GM13977 (cell line): ENCODE measurements around the gene HDGFL2.

ENCODE experiments used
- DNase-seq: peaks from one replicate; pipeline ENCODE4 v3.0.0; 2012; ENCODE audit warnings: low spot score
- in situ Hi-C: fragments of 300-500 bp; cut with MboI; formaldehyde crosslinking; loops from one replicate; pipeline ENCODE4 v1.12.0; 2022; ENCODE audit warnings: low sequenced_read_pairs, low pct_unique_long_range_greater_than_20kb, mixed read lengths, inconsistent platforms; ENCODE audit not compliant: unreplicated experiment
- TF ChIP-seq, protein P1 (sequence below): IDR thresholded peaks from 2 replicates; pipeline ENCODE4 v1.5.1; 2012; ENCODE audit warnings: mild to moderate bottlenecking, control low read depth; ENCODE audit not compliant: insufficient read depth; ENCODE audit errors: extremely low read depth, missing control alignments

Gene HDGFL2

GRCh38 chr19:4448147-4448985 is 23.7 kb upstream of the HDGFL2 start:
- in situ Hi-C loops, result no loop called here
- TF ChIP-seq, protein P1, sequence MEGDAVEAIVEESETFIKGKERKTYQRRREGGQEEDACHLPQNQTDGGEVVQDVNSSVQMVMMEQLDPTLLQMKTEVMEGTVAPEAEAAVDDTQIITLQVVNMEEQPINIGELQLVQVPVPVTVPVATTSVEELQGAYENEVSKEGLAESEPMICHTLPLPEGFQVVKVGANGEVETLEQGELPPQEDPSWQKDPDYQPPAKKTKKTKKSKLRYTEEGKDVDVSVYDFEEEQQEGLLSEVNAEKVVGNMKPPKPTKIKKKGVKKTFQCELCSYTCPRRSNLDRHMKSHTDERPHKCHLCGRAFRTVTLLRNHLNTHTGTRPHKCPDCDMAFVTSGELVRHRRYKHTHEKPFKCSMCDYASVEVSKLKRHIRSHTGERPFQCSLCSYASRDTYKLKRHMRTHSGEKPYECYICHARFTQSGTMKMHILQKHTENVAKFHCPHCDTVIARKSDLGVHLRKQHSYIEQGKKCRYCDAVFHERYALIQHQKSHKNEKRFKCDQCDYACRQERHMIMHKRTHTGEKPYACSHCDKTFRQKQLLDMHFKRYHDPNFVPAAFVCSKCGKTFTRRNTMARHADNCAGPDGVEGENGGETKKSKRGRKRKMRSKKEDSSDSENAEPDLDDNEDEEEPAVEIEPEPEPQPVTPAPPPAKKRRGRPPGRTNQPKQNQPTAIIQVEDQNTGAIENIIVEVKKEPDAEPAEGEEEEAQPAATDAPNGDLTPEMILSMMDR, result no peak
- no peak for DNase-seq

- TF ChIP-seq, protein P1, result no peak
- no peak for DNase-seq
- in situ Hi-C loops, result no loop called here
Measured at GRCh38 chr19:4449022-4449638, 23.0 kb upstream of the HDGFL2 start.

DNA sequence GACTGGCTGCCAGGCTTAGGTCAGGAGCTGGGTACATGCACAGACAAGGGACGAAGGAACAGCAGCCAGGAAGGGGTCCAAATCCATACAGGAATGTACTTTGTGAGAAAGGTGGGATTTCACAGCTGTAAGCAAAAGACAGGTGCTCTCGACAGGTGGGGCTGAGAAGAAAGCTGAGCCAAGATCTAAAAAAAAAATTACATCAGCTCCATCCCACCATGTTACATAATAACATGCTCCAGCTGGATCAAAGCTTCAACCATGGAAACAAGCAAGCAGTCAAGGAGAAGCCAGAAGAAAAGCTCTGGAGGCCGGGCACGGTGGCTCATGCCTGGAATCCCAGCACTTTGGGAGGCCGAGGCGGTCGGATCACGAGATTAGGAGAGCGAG is 22.5 kb upstream of the HDGFL2 start:
- DNase-seq, result no peak
- in situ Hi-C loops, result no loop called here
- TF ChIP-seq, protein P1, result no peak

DNA sequence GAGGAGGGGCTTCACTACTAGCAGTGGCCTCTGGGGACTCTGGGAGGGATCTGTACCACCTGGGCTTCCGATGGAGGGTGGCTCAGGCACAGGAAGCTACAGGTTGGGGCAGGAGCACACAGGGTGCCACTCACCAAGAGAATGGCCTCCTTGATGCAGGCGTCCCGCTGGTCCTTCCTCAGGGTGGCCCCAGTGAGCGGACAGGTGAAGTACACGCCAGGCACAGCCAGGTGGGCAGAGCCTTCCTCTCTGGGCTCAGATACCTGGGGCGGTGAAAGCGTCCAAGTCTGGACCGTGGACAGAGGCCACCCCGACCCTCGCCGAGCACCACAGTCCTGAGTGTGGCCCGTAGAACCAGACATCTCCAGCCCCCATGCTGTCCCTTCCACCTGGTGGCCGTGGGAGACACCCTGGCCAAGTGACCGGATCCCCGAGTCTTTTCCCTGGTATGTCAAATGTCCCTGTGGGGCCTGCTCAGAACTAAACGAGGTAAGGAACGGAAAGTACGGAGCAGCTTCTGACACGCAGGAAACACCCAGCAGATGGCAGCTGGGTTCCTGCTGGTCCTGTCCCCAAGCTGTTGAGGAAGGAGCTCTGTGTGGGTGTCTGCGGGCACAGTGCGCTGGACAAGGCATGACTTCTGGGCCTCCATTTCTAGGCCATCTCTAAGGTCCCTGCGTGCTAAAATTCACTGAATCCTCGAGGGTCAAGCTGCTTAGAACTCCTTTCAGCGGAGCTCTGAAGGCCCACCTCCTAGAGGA is 19.7 kb upstream of the HDGFL2 start:
- in situ Hi-C loops, result no loop called here
- DNase-seq, result no peak
- TF ChIP-seq, protein P1, result no peak

GRCh38 chr19:4453232-4454179 is 18.6 kb upstream of the HDGFL2 start:
- no peak for DNase-seq
- in situ Hi-C loops, result no loop called here

More at GRCh38 chr19:4453232-4454179, 18.6 kb upstream of the HDGFL2 start:
- TF ChIP-seq, protein P1, result no peak
